Loucy (cell line): ENCODE measurements around the gene GRID2.

ENCODE experiments used
- CTCF ChIP-seq: fragments of 200-600 bp; sonication (generic); conservative IDR thresholded peaks from 2 replicates; pipeline ENCODE4 v1.5.1; 2014; ENCODE audit warnings: mild to moderate bottlenecking, antibody characterized with exemption, low read length
- EZH2phosphoT487 ChIP-seq: fragments of 200-600 bp; IDR thresholded peaks from 2 replicates; pipeline ENCODE4 v1.6.1; 2018; ENCODE audit warnings: antibody characterized with exemption, mild to moderate bottlenecking, moderate library complexity, borderline replicate concordance

GRCh38 chr4:92317047-92317446, 13.3 kb downstream of the GRID2 start:
- no peak for TF ChIP-seq CTCF
- no peak for TF ChIP-seq EZH2phosphoT487
